Stomach (tissue), 4 donors: ENCODE results near the gene KIAA1958.

ENCODE experiments used
- CTCF ChIP-seq, 7 experiments: fragments of 450-650 bp in 4 of 7; fragments of 200-600 bp in 3 of 7; sonication (generic) in 3 of 7; IDR thresholded peaks; one replicate each; pipeline ENCODE4 v1.5.1; 2016 to 2019; ENCODE audit warnings: antibody characterized with exemption in 7 of 7, control low read depth in 2 of 7, mild to moderate bottlenecking in 1 of 7
- POLR2A ChIP-seq, 4 donors: fragments of 450-650 bp; IDR thresholded peaks; one replicate each; pipeline ENCODE4 v1.6.1; 2016; ENCODE audit warnings: antibody characterized with exemption in 4 of 4, control low read depth in 2 of 4, mild to moderate bottlenecking in 1 of 4, moderate library complexity in 1 of 4

GRCh38 chr9:112462855-112463254, 23.8 kb upstream of the KIAA1958 start:
- TF ChIP-seq CTCF (IDR thresholded peaks at IDR 0.05) = no peak
- no peak for TF ChIP-seq POLR2A (IDR thresholded peaks at IDR 0.05)
